IPS DF 19.7 (cell line): ENCODE data around the gene MAU2.
"Not testable (repeated sequence)": the region's sequence is repeated elsewhere in the genome, so short reads cannot be mapped to it uniquely, and the experiment has no call there.

Experiments
- DNase-seq: peaks from one replicate; pipeline ENCODE4 v3.0.0-alpha.2; 2013; ENCODE audit warnings: low read depth, low spot score

MAU2 gene

DNA sequence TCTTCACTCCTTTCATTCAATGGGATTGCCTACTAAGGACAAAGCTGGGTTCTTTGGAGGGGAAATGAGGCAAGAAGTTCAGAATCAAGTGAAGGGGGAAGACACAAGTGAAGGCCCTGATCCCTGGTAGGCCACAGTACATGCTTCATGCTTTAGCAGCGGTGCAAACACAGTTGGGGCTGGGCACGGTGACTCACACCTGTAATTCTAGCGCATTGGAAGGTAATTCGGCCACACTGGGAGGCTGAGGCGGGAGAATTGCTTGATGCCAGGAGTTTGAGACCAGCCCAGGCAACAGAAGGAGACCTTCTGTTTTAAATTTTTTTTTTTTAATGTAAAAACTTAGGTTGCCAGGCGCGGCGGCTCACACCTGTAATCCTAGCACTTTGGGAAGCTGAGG lies 61.5 kb downstream of the MAU2 start:
- no peak for DNase-seq

DNA sequence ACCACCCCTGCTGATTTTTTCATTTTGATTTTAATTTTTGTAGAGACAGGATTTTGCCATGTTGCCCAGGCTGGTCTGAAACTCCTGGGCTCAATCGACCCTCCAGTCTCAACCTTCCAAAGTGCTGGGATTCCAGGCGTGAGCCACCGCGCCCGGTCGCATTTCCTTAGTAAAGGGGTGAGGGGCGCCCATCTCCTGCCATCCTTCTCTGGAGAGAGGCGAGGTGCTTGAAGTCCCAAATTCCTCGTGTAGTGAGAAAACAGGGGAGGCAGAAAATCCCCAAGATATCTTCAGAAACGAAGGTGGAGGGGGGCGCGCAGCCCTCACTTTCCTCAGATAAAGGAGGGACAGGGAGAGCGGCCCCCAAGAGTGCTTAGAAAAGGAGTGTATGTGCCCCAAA lies 63.9 kb downstream of the MAU2 start:
- no peak for DNase-seq

DNA sequence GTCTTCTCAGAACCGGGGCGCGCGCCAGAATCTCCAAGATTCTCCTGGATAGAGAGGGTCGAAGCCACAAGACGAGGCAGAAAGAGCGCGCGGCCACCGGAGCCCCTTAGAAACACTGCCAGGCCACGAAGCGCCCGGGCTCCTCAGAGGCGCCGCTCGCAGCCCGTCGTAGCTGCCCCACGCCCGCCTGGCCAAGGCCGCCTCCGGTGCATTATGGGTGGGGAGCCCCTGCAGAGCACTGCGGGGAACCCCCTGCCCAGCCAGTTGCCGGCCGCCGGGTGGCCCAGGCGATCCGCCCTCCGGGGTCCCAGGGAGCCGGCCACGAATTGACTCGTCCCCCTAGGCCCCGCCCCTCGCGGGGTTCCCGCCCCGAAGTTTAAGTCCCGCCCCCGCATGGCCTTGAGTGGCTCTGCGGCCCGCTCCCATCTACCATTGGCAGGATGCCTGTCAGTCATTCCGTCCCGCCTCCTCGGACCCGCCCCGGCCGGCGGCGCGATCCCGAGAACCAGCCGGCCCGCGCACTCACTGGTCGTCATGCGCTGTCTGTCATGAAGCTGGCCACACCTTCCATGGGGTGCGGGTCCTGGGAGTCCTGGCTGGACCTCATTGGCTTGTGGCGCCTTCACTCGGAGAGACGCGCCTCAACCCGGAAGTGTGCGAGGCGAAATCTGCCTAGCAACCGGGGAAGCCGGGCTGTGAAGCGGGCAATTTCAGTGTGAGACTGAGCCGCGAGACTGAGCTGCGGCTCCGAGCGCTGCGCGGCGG lies 64.7 kb downstream of the MAU2 start:
- DNase-seq: peak; percentile 96

DNA sequence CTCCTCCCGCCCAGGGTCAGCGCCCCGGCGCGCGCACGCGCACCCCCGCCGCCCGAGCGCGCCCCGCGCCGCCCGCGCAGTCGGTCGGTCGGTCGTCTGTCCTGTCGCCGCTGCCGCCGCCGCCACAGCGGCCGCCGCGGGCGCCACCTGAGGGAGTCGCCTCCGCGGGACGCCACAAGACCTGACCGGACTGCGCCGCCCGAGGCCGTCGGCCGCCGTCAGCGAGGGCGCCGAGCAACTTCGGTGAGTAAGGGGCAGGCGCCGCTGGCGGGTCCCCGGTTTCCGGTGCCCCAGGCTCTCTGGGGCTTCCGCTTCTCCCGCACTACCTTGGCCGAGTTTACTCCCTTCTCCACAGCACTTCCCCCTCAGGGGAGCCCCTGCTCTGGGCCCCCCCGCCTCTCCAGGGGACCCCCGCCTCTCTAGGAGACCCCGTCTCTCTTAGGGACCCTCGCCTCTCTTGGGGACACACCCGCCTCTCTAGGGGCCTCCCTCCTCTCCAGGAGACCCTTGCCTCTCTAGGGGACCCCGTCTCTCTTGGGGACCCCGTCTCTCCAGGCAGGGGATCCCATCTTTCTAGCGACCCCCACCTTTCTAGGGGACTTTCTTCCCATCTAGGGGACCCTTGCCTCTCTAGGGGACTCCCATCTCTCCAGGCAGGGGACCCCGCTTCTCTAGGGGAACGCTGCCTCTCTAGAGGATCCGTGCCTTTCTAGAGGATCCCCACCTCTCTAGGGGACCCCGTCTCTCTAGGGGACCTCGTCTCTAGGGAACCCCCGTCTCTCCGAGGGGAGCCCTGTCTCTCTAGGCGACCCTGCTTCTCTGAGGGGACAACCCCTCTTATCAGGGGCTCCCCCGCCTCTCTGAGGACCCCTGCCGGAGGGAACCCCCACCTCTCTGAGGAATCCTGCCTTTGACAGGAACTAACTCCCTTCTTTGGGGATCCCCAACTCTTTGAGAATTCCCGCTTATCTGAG lies 65.6 kb downstream of the MAU2 start:
- DNase-seq: no peak

DNA sequence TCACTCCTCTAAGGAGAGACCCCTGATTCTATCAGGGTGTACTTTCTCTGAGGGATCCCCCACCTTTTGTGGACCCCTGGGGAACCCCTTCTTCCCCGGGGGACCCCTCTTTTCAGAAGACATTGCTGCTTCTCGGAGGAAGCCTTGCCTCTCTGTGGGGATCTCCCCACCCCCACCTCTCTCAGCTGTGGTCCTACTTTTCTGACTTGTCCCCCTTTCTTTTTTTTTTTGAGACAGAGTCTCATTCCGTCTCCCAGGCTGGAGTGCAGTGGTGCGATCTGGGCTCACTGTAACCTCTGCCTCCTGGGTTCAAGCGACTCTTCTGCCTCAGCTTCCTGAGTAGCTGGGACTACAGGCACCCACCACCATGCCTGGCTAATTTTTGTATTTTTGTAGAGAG lies 66.5 kb downstream of the MAU2 start:
- no peak for DNase-seq

DNA sequence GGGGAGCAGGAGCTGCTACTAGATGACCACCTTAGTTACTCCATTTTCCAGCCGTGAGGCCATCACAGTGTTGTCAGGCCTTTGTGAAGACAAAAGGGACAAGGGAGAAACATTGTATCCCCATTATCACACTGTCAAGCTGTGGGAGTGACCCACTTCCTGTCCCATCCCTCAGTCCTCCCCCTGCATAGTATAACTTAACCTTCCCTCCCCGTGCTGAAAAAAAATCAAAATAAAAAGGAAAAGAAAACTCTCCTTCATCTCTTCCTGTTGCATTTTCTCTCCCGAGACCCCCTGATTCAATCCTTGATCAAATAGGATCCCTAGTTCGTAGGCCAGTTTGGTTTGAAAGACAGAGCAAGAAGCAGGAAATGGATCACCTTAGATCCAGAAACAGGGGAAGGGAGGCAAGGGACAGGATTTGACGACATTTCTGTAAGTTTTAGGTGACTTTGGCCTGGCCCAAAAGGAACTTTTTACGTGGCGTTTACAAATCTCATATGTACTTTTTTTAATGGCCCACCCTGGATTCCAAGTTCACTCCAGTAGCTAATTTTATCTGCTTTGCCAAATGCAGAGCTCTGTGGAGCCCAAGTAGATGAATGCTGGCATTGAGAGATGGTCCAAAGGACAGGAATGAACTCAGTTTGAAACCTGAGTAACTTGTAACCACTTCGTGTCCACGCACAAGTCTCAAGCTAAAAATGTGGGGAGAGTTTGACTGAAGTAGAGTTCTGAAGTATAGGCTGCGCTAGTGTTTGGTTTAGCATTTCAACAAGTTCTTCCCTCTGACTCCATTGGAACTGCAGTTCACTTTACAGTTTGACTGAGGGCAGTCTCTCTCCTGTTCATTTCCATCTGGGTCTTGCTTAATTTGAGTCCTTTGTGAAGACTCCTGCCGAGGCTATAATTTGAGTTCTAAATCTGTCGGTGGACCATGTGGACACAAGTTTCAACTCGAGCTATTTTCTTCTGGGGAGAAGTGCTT lies 68.2 kb downstream of the MAU2 start:
- no peak for DNase-seq

DNA sequence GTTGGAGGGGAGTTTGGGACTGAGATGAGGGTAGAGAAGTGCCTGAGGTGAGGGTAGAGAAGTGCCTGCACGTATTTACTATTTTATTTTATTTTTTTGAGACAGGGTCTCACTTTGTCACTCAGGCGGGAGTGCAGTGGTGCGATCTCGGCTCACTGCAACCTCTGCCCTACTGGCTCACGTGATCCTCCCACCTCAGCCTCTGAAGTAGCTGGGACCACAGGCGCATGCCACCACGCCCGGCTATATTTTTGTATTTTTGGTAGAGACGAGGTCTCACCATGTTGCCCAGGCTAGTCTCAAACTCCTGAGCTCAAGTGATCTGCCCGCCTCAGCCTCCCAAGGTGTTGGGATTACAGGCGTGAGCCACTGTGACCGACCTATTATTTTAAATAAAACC lies 69.1 kb downstream of the MAU2 start:
- not testable (repeated sequence) for DNase-seq

DNA sequence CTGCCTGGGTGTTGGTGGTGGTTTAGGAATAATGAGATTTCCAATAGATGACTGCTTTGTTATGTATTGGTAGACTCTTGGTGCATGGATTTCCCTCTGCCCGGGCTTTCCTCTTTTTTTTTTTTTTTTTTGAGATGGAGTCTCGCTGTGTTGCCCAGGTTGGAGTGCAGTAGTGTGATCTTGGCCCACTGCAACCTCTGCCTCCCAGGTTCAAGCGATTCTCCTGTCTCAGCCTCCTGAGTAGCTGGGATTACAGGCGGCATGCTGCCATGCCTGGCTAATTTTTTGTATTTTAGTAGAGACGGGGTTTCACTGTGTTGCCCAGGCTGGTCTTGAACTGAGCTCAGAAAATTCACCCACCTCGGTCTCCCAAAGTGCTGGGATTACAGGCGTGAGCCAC lies 73.7 kb downstream of the MAU2 start:
- DNase-seq: not testable (repeated sequence)

DNA sequence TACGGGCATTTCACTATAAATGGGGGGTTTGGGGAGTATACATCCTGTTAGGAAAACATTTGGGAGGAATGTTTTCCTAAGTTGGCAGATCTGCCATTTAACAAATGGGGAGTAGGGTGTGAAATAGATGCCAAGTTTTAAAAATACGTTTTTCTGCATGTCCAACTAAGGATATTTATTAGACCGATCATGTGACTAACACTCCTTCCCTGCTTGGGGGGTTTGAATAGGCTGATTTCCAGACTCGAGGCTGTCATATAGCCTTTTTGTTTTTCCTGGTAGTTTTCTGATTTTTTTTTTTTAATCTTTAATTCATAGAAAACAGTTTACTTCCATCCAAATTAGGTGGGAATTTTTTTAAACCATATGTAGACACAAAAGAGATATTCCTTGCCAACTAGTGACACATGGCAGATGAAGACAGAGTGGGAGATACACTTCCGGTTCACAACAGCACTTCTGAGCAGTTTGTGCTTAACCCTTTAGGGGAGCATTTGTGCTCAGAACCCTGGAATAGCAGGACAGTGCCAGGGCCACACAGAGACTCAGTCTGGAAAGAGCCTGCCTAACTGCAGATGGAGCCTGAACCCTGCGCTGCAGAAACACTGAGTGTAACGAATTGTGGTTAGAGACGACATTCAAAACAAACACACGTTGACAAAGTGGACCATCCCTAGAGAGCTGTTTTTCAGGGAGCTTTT lies 79.3 kb downstream of the MAU2 start:
- no peak for DNase-seq

DNA sequence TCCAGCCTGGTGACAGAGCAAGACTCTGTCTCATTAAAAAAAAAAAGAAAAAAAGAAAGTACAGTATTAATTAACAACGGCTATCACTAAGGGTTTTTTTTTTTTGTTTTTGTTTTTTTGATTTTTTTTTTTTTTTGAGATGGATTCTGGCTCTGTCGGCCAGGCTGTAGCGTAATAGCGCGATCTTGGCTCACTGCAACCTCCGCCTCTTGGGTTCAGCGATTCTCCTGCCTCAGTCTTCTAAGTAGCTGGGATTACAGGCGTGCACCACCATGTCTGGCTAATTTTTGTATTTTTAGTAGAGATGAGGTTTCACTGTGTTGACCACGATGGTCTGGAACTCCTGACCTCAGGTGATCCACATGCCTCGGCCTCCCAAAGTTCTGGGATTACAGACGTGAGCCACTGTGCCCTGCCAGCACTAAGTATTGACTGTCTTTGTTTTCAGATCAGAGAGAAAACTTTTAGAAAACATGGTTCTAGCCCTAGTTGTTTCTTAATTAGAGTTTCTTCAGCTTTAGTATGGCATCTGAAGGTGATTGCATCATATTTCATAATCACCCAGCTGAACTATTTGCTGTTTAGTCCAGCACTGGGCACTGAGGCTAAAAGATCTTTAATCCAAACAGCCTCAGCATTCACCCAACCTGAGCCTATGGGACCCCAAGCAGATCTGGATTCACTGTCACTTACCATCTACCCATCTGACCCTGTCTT lies 82.2 kb downstream of the MAU2 start:
- no peak for DNase-seq

DNA sequence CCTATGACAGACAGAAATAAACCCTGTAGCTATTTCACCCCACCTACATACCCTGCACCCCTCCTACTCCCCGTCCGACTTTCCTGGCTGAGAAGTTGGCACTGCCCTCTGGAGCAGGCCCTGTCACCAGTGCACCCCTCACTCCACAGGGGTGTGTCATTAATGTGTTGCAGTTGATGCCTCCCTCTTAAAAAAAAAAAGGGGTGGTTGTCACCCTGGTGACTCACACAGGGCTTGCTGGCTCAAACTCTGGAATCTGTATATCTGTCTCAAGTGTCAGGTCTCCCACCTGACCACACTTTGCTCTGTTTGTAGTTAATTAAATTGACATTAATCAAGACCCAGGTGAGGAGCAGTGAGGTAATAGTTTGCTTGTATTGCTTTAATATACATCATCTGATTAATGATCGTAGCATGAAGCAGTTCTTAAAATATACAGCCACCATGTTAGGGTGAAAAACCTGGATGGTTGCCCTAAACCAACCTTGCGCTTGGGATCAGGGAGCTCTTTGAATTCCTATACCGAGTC lies 82.8 kb downstream of the MAU2 start:
- no peak for DNase-seq

DNA sequence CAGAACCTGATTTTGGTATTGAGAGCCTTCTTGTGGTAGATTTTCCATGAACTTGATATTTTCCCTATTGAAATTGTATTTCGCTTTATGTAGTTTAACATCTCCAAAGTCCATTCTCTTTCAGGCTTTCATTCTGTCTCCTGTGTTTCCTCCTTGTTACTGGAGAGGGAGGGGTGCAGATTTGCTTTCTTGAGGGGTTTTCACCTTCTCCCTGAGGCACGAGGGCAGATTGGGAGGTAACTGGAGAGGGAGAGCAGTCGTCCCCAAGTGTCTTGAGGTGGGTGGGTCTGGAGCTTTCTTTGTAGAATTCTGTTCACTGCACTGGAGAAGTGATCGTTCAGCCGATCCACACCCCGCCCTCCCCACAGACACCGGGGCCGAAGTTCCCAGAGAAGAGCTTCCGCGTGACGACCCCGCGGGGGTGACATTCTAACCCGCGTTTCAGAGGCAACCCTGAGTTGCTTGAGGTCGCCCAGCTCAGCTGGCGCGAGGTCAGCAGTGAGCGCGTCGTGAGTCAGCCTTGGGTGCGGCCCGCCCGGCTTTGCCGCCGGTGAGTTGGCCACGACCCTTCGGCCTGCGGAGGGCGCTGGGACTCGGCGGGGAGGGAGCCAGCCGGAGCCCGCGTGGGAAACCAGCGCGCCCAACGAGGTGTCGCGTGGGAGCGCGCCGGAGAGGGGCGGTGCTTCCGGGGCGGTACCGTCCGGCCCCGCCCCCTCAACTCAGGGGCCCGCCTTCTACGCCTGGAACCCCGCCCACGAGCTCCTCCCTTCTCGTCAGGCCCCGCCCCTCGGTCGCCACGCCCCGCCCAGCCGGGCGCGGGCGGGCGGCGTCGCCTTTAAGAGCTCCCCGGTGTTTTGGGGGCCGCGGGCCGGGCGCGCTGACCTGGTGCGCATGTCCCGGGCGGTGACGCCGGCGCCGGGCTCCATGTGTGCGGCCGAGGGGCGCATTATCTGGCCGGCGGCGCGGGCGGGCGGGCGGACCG lies 84.5 kb downstream of the MAU2 start, which contains the start of gene GATAD2A:
Gene GATAD2A (plus strand): TSS at position 797 of the 982 bp plus-strand sequence. CDS start 59,671 bp downstream, outside the sequence.
- DNase-seq: no peak

DNA sequence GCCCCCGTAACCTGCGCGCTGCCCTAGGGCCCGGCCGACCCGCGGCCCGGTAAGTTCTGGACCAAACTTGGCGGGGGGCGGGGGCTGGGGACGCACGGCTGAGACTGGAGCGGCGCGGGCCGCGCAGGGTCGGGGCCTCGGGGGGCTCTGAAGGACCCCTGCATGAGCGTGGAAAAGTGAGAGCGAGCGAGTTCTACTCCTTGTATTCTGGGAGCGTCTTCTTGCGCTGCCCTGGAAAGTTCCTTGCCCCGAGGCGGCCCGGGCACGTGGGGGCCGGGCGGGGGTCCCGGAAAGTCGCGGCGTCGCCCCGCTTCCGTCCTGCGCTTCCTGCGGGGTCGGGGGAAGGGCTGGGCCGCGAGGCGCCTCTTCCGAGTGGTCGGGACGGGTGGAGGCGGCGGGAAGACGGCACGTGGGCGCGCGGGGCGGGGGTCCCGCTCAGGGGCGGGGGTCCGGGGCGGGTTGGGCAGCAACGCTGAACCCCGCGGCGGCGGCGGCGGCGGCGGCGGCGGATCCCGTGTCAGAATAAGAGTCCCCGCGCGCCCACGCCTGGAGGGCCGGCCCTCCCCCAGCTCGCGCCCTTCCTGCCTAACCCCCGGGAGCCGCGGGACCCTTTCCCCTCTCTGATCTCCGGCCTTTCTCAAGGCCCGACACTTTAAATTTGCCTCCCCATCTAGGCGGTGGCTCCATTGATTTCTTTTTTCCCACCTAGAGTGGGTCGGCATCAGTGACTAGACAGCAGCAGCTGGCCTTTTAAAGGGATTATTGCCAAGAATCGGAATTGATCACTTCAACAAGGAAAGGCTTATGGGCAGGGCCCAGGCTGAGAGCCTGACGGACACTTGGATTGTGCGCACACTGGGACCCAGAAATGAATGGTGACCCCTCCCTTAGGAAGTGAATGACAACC lies 85.6 kb downstream of the MAU2 start:
- DNase-seq: no peak

DNA sequence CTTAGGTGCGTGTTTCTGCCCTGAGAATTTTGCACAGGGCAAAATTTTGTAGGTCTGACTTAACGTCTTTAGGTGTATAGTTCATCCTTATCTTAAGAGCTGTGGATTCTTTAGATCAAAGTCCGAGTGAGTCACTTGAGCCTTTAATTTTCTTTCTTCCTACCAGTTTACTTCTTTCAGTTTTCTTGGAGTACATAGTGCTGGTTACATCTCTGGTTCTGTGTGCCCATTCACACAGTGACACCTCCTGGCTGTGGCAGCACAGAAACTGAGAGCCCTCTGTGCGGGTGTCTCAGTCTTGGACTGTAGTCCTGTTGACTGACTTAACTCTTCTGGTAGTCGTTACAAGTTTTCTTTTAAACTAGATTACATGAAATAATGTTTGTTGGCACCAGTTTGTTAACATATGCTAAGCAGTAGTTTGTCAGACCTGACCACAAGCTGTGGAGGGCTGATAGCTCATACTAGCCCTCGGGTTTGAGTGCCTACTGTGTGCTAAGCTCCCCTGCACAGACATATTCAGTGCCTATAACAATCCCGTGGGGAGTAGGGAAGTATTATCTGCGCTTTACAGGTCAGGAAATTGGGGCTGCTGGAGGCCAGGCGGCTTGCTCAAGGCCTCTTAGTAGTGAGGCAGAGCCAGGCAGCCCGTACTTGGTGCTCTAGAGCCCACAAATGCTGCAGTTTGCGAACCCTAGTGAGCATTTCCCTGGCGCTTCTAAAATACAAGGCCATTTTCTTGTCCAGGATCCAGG lies 86.4 kb downstream of the MAU2 start:
- DNase-seq: no peak

DNA sequence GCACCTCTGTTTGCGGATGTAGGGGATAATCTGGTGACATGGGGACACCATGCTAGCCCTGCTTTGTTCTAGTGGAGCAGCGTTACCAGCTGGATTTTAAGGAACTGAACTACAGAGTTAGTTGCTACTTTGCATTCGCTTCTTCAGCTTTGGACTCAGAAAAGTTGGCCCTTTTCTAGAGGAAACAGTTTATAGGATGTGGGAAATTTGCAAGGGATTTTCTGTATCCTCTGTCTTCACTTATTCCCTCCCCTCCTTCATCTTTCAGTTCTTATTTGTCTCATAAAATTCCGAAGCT lies 87.0 kb downstream of the MAU2 start:
- no peak for DNase-seq
